ENCODE measurements around the gene EFCAB8. TPM values are rescaled to one million over a fixed set of nuclear protein-coding genes. Genes with fewer than 3 reads are reported as not detected.

The EFCAB8 gene
- total RNA-seq, 1 experiment from 2014 or later: 0.09 TPM

GRCh38 chr20:32822225-32822624 lies 36.5 kb upstream of the EFCAB8 start:
- no peak overlapping the region for H2AK5ac ChIP-seq (ENCODE audit: insufficient read length, low read length)
- H3K9ac ChIP-seq (ENCODE audit: extremely low read depth, insufficient read length, low read length): no peak overlapping the region
- DNase-seq: no peak
- H3K27me3 ChIP-seq (ENCODE audit: insufficient read depth, low read length): no peaks in the 10 kb centered on the region
- H2BK20ac ChIP-seq (ENCODE audit: low read depth, low read length, poor library complexity, severe bottlenecking): no peak overlapping the region
- H2BK120ac ChIP-seq (ENCODE audit: low read depth, low read length, poor library complexity, severe bottlenecking): no peak overlapping the region
- H3K27me3 Mint-ChIP-seq (ENCODE audit: low read depth): peaks cover 3% of the 10 kb centered on the region; the same call in 1 of the 2 replicates
- H3T11ph ChIP-seq (ENCODE audit: low read length): no peak overlapping the region
- no peak overlapping the region for H2AFZ ChIP-seq (ENCODE audit: low read length)
- no peak overlapping the region for H3K23ac ChIP-seq (ENCODE audit: insufficient read length, low read depth, low read length)
- peaks cover 2% of the 10 kb centered on the region; the same call in 1 of the 2 replicates for H3K4me1 ChIP-seq (ENCODE audit: insufficient read depth, low read length)
- H4K8ac ChIP-seq (replicated peaks; ENCODE audit: insufficient read length, low read depth, low read length): no peak overlapping the region
- H3K18ac ChIP-seq (ENCODE audit: insufficient read length, low read depth, low read length): no peak overlapping the region
- H3K14ac ChIP-seq (ENCODE audit: insufficient read depth, low read length): no peak overlapping the region
- TF ChIP-seq CTCF (conservative IDR thresholded peaks at IDR 0.05): no peak
- peaks cover 5% of the 10 kb centered on the region for H3K23me2 ChIP-seq (ENCODE audit: insufficient read length, low read depth, low read length, poor library complexity, severe bottlenecking)
- H3K79me1 ChIP-seq (ENCODE audit: insufficient read depth, low read depth, low read length, poor library complexity, severe bottlenecking): no peaks in the 10 kb centered on the region
- peaks cover 30 to 36% of the 10 kb centered on the region in 2 experiments for H3K4me1 Mint-ChIP-seq
- no peak overlapping the region for H3K4me2 ChIP-seq (ENCODE audit: insufficient read depth, insufficient read length, low read length)
- WGBS (ENCODE audit: extremely low coverage, insufficient read length, low lambda C conversion rate): no CpG with 5 or more reads among the region's 5 CpGs
- H3K79me2 ChIP-seq (ENCODE audit: insufficient read depth, low read length): peaks cover 41% of the 10 kb centered on the region
- H4K5ac ChIP-seq (ENCODE audit: insufficient read length, low read depth, low read length): no peak overlapping the region
- no peak overlapping the region for H2BK5ac ChIP-seq (ENCODE audit: insufficient read length, low read length)
- H3K4ac ChIP-seq (ENCODE audit: low read depth, low read length): no peak overlapping the region
- H3K27ac ChIP-seq (ENCODE audit: insufficient read length, low read depth, low read length): no peak overlapping the region
- H3K9me3 Mint-ChIP-seq: no peaks in the 10 kb centered on the region; a peak in 1 of 5 replicates
- H3K56ac ChIP-seq (ENCODE audit: insufficient read length, low read depth, low read length): no peak overlapping the region
- H3K4me3 Mint-ChIP-seq: 0 out of 5 replicates have a peak overlapping the region, but pooled peaks of 1 of the 2 experiments have one; percentile 96
- H4K20me1 ChIP-seq (ENCODE audit: control insufficient read depth, insufficient read depth, insufficient read length): no peaks in the 10 kb centered on the region
- H3K27ac Mint-ChIP-seq: no peak overlapping the region
- peaks cover 10 to 19% (median 12%) of the 10 kb centered on the region in 3 experiments; a peak in 6 of 7 replicates for H3K36me3 Mint-ChIP-seq (ENCODE audit: insufficient read depth in 1 of 3, low read depth in 3 of 3)
- no peak overlapping the region for H2BK15ac ChIP-seq (ENCODE audit: low read depth, low read length)
- no peak overlapping the region for H4K91ac ChIP-seq (ENCODE audit: insufficient read length, low read depth, low read length)
- no peak overlapping the region for H2BK12ac ChIP-seq (ENCODE audit: insufficient read length, low read depth, low read length)
- H3K9me3 ChIP-seq (ENCODE audit: control insufficient read depth, low read depth, low read length): no peaks in the 10 kb centered on the region

Data from H9 (cell line).